Glomerular visceral epithelial cell (primary cell): ENCODE results near the gene ANAPC5.

Experiments
- DNase-seq: peaks from one replicate; pipeline ENCODE4 v3.0.0-alpha.2; 2016; ENCODE audit errors: extremely low spot score

The ANAPC5 gene

GRCh38 chr12:121260091-121260490 lies 92.1 kb downstream of the ANAPC5 start:
- DNase-seq: no peak

DNA sequence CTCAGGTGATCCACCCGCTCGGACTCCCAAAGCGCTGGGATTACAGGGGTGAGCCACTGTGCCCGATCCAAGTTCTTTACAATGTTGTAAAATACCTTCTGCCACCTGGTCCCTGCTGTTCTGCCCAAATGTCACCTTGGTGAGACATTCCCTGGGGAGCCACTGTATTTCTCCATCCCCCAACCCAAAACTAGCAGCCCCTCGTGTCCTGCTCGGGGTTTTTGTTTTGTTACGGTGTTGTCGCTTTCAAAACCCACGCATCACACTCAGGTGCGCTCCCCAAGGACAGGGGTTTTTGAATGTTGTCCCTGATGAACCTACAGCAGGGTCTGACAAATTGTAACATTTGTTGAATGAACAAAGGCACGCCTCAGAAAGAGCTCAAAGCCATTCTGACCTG lies 93.1 kb downstream of the ANAPC5 start:
- no peak for DNase-seq
